NCI-H1048 (cell line): ENCODE measurements around the gene PSTPIP2.
"Not testable (repeated sequence)": the region's sequence is repeated elsewhere in the genome, so short reads cannot be mapped to it uniquely, and the experiment has no call there.

ENCODE experiments used
- DNase-seq: peaks from one replicate; lab custom pipeline; 2025; lab: John Stamatoyannopoulos, UW

PSTPIP2 gene

DNA sequence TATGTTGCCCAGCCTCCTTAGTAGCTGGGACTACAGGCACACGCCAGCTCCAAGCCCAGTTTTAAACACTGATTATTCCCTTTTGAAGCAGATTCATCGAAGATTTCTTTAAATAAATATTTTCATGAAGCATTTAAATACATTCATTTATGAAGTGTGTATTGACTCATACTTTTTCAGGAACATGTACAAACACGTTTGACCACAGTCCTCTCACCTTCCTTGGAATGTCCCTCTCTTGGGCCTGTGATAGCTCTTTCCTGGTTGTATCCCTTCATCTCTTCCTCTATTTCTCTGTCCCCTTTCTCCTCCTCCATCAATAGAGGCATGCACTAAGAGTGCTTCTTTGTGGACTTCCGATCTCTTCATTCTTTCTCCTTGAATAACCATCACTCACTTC, 2.5 kb downstream of the PSTPIP2 start:
- DNase-seq = no peak

- DNase-seq = no peak
Observed at GRCh38 chr18:46068763-46069162, 3.3 kb downstream of the PSTPIP2 start.

DNA sequence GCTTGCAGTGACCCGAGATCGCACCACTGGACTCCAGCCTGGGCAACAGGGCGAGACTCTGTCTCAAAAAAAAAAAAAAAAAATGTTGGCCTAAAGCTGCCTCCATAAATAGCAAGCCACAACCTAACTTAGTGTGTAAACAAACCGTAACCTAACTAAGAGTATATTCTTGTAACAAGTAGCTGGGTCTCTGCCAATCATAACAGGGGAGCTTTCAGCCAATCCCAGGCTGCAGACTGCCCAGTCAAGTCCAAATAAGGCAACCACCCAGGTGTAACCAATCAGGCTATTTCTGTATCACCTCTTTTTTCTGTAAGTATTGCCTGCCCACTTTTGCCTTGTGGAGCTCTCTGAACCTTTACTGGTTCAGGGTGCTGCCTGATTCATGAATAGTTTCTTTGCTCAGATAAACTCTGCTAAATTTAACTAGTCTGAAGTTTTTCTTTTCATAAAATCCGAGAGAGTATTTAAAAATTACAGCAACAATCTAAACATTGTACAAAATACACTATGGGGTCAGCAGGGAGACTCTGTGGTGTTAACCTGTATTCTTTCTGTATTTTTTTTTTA, 4.5 kb downstream of the PSTPIP2 start:
- no peak for DNase-seq

GRCh38 chr18:46062781-46063180, 9.3 kb downstream of the PSTPIP2 start:
- no peak for DNase-seq

- no peak for DNase-seq
Observed at GRCh38 chr18:46061796-46062195, 10.3 kb downstream of the PSTPIP2 start.

DNA sequence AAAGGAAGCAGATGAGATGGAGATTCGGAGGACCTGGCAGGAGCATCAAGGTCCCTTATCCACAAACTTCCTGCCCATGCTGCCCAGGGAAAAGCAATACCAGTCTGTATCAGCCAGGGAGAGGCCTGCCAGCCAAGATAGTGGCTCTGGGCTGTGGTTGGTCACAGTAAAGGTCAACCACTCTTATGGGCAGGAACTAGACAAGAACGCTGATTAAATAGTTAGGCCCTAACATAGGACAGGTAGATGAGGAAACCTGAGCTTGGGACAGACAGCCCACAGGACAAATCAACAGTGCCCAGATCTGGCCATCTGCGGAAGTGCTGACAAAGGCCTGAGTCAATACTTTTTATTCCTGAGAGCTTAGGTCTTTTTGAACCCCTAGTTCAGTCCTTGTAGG, 10.7 kb downstream of the PSTPIP2 start:
- DNase-seq = no peak

- DNase-seq = no peak
Observed at GRCh38 chr18:46060359-46060841, 11.7 kb downstream of the PSTPIP2 start.

- DNase-seq = no peak
Observed at GRCh38 chr18:46055838-46056230, 16.2 kb downstream of the PSTPIP2 start.

DNA sequence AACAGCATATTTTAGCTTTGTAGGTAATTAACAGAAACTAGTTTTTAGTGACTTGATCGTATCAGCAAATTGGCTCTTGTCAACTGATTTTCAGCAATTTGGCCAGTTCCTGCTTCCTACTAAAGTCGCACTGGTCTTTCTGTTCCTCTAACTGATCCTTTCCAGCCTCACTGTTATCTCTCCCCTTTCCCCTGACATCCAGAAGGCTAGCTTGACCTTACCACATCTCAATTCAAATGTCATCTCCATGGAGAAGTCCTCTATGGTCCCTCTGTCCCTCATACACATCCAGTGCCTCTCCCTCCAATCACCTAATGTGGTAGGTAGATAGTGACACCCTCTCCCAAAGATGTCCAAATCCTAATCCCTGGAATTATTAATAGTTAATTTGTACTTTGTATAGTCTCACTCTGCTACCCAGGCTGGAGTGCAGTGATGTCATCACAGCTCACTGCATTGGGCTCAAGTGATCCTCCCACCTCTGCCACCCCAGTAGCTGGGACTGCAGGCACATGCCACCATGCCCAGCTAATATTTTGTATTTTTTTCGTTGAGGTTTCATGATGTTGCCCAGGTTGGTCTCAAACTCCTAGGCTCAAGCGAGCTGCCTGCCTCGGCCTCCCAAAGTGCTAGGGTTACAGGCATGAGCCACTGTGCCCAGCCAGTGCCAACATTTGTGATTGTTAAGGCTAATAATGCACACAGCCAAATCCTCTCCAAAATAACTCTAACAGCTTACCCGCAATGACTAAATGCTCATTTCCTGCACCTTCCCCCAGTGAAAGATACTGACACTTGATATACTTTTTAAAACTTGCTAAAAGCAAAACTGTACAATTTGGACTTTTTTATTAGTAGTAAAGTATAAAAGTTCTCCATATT, 16.9 kb downstream of the PSTPIP2 start:
- no peak for DNase-seq

DNA sequence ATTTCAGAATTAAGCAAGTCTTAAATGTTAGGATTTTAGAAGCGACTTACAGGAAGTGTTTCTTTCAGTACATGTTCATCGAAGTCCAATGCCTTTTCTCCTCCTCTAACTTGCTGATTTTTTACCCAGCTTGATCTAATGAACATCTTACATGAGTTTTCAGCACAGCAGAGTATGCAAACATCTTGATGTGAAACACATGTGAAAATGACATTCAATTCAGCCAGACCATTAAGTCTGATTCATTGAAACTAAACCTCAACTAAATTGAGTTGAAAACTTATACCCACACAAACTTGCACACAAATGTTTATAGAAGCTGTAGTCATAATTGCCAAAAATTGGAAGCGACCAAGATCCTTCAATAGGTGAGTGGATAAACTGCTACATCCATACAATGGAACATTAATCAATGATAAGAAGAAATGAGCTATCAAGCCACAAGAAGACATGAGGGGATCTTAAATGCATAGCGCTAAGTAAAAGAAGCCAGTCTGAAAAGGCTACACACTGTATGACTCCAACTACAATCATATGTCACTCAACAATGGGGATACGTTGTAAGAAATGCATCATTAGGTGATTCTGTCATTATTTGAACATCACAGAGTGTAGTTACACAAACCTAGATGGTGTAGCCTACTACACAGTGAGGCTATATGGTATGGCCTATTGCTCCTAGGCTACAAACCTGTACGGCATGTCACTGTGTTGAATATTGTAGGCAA, 18.5 kb downstream of the PSTPIP2 start:
- no peak for DNase-seq

DNA sequence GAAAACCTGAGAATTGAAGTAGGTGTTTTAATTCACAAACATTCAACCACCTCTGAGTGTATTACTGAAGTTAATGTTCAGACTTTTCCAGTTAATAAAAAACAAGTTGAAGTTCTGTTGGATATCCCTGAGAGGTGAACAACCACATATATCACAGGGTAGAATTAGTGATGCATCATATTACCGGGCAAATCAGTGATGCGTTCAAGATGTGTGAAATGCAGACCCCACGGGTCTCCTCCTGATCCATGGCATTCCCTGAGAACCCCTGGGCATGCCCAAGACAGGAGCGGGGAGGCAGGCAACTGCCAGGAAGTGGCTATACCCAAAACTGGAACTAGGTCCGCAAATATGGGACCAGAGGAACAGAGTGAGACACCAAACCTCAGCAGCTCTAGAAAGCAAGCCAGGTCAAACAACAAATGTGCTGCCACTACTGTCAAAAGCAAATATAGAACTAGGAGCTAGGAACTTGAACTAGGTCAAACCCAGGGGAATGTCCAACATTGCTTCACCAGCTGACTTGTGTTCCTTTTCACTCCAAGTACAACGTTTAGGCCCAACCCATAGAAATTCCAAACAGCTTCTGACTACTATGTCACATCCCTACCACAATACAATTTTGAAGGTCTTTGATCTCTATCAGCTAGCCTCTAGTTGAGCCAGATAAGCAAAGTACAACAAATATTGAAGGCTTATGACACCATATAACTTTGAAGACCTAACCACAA, 20.2 kb downstream of the PSTPIP2 start:
- DNase-seq = no peak

DNA sequence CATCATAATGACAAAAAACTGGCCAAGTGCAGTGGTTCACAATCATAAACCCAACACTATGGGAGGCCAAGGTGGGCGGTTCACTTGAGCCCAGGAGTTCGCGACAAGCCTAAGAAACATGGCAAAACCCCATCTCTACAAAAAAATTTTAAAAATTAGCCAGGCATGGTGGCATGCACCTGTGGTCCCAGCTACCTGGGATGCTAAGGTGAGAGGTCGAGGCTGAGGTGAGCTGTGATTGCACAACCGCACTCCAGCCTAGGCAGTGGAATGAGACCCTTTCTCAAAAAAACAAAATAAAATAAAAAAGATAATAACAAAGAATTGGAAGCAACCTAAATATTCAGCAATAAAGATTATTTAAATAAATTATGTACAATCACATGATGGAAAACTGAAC, 21.8 kb downstream of the PSTPIP2 start:
- no peak for DNase-seq

DNA sequence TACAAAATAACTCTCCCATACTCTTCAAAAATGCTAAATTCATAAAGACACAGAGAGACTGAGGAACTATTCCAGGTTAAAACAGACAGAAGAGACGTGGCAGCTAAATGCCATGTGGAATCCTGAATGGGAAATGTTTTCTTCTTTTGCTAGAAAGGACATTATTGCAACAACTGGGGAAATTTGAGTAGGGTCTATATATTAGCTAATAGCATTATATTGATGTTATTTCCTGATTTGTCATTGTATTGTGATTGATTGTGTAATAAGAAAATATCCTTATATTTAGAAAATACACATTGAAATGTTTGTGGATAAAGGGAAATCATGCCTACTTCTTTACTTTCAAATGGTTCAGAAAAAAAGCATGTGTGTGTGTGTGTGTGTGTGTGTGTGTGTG, 23.4 kb downstream of the PSTPIP2 start:
- no peak for DNase-seq

- not testable (repeated sequence) for DNase-seq
Observed at GRCh38 chr18:46047369-46047768, 24.7 kb downstream of the PSTPIP2 start.

DNA sequence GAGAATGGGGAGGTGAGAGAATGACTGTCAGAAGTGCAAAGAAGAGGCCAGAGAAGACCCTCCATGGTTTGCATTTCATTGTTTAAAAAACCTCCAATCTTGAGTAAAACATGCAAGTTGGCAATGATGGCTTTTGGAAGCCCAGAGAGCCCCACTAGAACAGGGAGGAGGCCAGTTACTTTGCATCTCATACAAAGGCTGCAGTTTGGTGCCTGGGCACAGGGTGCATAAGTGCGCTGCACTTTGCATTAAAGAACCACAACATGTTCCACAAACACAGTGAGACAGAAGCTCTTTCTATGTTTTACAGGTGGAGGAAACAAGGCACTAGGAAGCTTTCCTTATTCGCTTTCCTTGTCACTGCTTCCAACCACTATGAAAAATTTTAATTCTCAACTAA, 25.4 kb downstream of the PSTPIP2 start:
- no peak for DNase-seq

GRCh38 chr18:46046126-46046525, 25.9 kb downstream of the PSTPIP2 start:
- DNase-seq = no peak

DNA sequence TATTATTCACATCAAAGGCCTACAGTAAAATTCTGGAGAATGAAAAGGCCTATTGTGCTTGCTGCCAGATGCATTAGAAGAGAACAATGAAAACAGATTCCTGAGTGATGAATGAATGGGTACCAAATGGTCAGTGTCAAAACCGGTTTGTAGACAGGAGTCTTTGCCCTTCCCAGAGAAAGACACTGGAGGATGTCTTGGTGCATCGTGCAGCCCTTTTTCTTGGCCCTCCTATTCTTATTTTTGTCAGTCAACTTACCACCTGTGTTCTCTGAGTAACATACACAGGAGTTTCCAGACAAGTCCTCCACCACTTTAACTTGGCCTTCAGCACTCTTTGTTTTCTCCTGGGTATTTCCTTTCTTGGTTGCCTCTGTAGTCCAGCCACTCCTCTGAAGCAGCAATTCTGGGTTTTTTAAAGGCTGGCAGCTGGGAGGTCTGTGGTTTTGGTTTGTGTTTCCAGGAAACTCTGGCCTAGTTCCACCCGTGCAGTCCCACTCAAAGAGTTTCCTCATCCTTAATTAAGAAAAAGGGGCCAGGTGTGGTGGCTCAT, 29.4 kb downstream of the PSTPIP2 start:
- DNase-seq = no peak

DNA sequence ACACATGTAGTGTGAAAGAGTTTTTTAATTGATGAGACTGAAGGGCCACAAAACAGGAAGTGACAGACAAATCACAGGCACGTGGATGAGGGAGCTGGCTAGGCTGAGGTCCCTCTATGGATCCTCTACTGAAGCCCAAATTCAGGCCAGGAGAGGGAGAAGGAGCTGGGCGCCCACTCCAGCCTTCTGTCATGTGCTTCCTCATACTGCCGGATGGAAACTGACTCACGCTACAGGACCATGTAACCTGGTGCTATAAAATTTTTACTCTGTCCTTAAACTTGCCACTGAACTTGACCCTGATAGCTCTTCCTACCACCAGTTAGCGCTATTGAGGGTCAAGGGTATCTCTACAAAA, 31.3 kb downstream of the PSTPIP2 start:
- no peak for DNase-seq

DNA sequence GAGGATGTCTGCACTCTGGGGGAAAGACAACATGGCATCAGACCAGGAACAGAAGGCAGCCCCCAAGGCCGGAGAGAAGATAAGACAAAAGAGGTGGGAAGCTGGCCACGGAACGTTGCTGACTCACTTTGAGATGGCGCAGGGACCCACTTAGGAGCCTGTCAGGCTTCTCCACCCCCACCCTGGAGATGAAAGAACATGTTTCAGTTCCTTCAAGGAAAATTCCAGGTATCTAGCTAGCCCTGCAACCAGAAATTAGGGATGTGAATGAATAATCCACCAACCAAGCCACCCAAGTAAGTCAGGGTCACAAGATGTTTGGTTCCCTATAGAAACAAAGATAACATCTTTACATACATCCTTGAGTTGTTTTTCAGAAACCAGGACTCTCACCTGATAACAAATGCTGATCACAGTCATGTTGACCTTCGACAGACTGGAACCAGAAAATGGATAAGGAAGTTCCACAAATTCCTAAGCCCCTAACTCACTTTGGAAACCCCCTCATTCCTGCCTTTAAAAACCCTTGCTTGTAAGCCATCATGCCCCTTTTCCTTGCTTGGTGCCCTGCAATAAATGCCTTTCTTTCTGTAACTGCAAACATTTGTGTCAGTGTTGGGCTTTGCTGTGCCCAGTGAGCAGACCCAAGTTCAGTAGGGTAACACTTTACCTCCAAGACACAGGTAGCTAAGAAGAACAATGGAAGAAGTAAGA, 31.9 kb downstream of the PSTPIP2 start:
- no peak for DNase-seq

GRCh38 chr18:46037512-46038305, 34.4 kb downstream of the PSTPIP2 start:
- no peak for DNase-seq
